CD4-positive, alpha-beta T cell treated with Interferon alpha-2 for 1 hour (primary cell): ENCODE measurements around the gene GGT7.
"Not testable (repeated sequence)": the region's sequence is repeated elsewhere in the genome, so short reads cannot be mapped to it uniquely, and the experiment has no call there.

Experiments used
- DNase-seq, 2 donors: peaks; one replicate each; pipeline ENCODE4 v3.0.0-alpha.2; 2020 to 2022

Gene GGT7

GRCh38 chr20:34872622-34873224 is at the start of gene GGT7:
Gene GGT7 (minus strand): TSS chr20:34872856. CDS start chr20:34872815, 41 bp downstream.
- peak; percentile 83 to 90 for DNase-seq

DNA sequence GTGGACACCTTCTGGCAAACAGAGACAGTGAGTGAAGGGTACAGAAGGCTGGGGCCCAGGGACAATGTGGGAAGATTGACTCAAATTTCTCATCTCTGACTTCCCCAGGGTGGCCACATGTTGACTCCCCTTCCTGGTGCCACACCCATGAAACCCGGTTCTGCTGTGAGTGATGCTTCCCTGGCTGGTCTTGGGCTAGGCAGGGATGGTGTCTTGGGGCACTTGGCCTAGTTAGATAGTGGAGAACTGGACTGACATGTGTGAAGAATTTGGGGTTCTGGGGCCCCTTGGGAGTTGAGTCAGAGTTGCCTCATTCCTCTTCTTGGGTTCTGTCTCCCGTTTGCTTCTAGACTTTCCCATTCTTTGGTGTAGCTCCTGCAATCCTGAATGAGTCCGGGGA is 48.8 kb upstream of the GGT7 start:
- no peak for DNase-seq

- DNase-seq = no peak
Observed at GRCh38 chr20:34920055-34920454, 47.4 kb upstream of the GGT7 start.

DNA sequence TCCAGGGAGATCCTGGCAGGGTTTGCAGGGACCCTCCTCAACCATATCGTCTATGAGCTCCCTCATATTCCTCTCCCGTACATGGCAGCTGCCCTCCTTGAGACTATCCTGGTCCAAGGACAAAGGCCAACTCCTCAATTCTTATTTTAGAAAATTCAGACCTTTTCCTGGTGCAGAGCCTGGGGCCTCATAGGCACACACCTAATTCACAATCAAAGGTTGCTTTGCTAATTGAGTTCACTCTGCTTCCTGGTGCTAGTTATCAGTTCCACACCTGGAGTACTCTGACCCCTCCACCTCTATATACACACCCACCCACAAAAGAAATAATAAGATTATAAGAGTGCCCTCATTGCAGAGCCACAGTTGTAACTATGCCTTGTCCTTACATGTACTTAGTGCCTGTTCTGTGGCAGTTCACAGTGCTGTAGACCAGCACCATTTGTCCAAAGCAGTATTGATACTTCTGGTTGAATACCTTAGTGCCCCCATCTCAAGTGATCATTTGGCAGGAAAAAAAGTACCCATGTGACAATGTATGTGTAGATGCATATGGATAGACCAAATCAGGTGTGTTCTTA is 44.2 kb upstream of the GGT7 start:
- no peak for DNase-seq

- no peak for DNase-seq
Observed at GRCh38 chr20:34915749-34916455, 43.2 kb upstream of the GGT7 start.

DNA sequence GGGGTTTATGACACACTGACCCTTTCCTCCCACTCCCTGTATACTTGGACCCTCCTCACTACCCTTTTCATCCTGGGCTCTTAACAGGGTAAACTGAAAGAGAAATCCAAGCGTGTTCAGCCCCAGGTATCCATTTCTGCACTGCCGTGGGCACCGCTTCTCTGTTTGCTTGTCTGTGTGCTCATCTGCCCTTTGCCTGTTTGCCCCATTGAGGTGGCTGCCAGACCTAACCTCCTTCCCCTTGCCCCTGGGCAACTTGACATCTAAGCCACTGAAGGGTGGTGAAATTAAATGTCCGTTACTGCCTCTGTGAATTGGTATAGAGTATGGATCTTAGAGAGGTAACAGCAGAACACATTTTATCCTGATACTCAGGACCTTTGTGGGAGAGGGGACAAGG is 42.5 kb upstream of the GGT7 start:
- no peak for DNase-seq

- no peak for DNase-seq
Observed at GRCh38 chr20:34907616-34908469, 35.2 kb upstream of the GGT7 start.

DNA sequence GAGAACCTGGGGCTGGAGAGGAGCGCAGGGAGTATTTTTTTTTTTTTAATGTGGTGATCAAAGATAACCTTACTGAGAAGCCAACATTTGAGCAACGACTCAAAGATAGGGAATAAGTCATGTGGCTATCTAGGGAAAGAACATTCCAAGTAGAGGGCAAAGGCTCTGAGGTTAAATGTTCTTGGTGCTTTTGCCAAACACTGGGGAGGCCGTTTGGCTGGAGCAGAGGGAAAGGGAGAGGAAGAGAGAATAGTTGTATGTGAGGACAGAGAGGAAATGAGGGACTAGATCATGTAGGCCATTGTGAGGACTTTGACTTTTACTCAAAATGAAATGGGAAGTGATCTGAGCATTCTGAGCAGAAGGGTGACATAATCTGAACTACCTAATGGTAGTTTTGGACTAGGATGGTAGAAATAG is 31.6 kb upstream of the GGT7 start:
- DNase-seq = no peak

DNA sequence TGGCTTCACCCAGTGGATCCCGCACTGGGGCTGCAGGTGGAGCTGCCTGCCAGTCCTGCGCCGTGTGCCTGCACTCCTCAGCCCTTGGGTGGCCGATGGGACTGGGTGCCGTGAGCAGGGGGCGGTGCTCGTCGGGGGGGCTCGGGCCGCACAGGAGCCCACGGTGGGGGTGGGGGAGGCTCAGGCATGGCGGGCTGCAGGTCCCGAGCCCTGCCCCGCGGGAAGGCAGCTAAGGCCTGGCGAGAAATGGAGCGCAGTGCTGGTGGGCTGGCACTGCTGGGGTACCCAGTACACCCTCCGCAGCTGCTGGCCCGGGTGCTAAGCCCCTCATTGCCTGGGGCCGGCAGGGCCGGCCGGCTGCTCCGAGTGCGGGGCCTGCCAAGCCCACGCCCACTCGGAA is 26.1 kb upstream of the GGT7 start:
- DNase-seq = not testable (repeated sequence)

DNA sequence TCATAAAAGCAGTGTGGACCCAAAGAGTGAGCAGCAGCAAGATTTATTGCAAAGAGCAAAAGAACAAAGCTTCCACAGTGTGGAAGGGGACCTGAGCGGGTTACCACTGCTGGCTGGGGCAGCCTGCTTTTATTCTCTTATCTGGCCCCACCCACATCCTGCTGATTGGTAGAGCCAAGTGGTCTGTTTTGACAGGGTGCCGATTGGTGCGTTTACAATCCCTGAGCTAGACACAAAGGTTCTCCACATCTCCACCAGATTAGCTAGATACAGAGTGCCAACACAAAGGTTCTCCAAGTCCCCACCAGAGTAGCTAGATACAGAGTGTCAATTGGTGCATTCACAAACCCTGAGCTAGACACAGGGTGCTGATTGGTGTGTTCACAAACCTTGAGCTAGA is 25.5 kb upstream of the GGT7 start:
- DNase-seq = not testable (repeated sequence)

GRCh38 chr20:34896086-34896621 is 23.5 kb upstream of the GGT7 start:
- no peak for DNase-seq

GRCh38 chr20:34895465-34895864 is 22.8 kb upstream of the GGT7 start:
- no peak for DNase-seq

- DNase-seq = no peak
Observed at GRCh38 chr20:34894723-34895122, 22.1 kb upstream of the GGT7 start.

GRCh38 chr20:34892671-34893070 is 20.0 kb upstream of the GGT7 start:
- DNase-seq = no peak

DNA sequence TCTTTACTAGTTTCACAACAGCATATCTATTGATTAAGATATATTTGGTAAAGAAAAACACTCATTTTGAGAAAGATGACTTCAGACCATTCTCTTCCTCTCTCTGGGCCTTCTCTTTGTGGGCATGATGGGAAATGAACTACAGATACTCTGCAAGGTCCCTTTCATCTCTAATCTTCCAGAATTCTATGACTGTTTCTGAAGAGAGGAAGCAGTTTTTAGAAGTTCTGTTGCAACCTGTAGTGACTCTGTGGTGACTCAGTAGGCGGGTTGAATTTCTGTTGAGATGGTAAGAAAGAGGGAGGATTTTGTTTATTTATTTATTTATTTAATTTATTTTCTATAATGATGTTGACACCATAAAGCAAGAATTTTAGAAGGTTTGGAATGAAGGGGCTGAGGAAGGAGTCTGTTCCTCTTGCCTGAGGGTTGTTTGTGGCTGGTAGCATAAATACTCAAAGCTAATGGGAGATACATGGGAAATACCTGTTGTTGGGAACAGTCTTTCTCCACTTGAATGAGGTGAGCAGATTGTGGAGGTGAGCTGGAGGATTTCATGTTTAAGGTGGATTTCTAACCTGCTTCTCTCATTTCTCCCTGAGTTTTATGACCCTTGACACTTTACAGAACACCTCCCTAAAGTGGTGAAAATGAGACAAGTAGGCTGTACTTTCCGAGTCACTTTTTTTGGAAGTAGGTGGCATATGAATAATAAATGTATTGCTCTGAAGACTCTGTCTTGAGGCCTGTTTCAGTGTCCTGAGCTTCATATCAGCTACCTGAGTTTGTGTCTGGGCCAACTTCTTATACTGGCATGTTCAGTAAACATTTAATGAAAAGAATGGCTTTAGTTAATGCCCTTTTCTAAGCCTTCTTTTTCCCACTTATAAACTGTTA is 18.8 kb upstream of the GGT7 start:
- DNase-seq = peak in 1 of 2 donors; percentile 38

- no peak for DNase-seq
Observed at GRCh38 chr20:34888468-34888867, 15.8 kb upstream of the GGT7 start.

DNA sequence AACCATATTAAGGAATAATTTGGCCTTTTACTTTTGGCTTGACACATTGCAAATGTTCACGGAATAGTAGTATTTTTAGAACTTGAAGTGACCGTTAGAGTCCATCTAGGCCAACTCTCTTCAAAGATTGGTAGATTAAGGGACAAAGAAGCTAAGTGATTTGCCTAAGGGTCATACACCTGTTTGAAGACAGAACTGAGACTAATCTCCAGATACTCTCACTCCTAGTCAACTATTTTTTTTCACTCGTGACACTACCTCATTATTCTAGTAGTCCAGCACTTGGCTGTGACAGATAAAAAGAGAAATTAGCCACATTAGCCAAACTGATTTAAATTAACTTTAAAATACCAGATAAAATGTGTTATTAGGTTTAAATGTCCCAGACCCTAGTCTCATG is 14.4 kb upstream of the GGT7 start:
- no peak for DNase-seq

- no peak for DNase-seq
Observed at GRCh38 chr20:34886122-34886521, 13.5 kb upstream of the GGT7 start.

- DNase-seq = no peak
Observed at GRCh38 chr20:34884260-34884659, 11.6 kb upstream of the GGT7 start.

DNA sequence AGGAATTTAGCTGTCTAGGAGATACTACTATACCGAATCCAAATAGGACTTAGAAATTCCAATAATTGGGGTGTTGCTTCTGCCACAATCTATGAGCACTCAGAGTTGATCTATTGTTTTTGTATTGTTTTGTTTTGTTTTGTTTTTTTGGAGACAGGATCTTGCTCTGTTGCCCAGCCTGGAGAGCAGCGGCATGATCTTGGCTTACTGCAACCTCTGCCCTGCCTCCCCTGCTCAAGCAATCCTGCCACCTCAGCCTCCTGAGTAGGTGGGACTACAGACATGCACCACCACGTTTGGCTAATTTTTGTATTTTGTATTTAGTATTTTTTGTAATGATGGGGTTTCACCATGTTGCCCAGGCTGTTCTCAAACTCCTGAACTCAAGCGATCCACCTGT is 11.2 kb upstream of the GGT7 start:
- DNase-seq = no peak

GRCh38 chr20:34883087-34883688 is 10.5 kb upstream of the GGT7 start:
- no peak for DNase-seq

DNA sequence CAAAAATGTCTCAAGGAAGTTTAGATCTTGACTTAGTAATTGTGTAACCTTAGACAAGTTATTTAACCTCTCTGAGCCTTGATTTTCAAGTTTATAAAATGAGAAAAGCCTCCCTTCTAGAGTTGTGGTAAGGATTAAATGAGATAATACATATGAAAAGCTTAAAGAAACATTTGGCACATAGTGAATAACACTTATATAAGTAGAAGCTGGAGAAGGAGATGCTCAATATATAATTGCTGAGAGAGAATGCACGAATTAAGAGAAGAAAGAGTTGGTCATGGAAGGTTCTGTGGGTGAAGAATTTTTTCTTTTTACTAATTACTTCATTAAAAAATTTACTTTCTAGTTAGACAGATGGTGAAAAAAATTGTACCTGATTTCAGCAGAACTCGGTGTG is 9.0 kb upstream of the GGT7 start:
- no peak for DNase-seq
